Measurements from ENCODE around the gene ERLIN1.

ERLIN1 gene

GRCh38 chr10:100173035-100173434 is 12.8 kb downstream of the ERLIN1 start:
- TF ChIP-seq SPI1 (IDR thresholded peaks at IDR 0.05; ENCODE audit: borderline replicate concordance, low read depth) (no peak), GABPA (IDR thresholded peaks at IDR 0.05; ENCODE audit: low read depth) (no peak), POLR2AphosphoS5 (IDR thresholded peaks at IDR 0.05; ENCODE audit: low read depth) (no peak), REST (IDR thresholded peaks at IDR 0.05; ENCODE audit: insufficient replicate concordance, low read depth) (no peak), CTCF (IDR thresholded peaks at IDR 0.05; ENCODE audit: insufficient read depth, low read length) (no peak)
- Histone ChIP-seq H3K4me3 (replicated peaks; ENCODE audit: insufficient read depth, low read length) (no peak overlapping the region), H3K27ac (replicated peaks) (no peak overlapping the region), H3K27me3 (ENCODE audit: insufficient read depth, poor library complexity, severe bottlenecking) (no peaks in the 10 kb centered on the region)
- DNase-seq (ENCODE audit: low read depth in 1 of 2, low spot score in 1 of 2): no peak

- Histone ChIP-seq H3K27ac (replicated peaks) (no peak overlapping the region), H3K4me3 (replicated peaks; ENCODE audit: insufficient read depth, low read length) (no peak overlapping the region), H3K27me3 (ENCODE audit: insufficient read depth, poor library complexity, severe bottlenecking) (no peaks in the 10 kb centered on the region)
- no peak for DNase-seq (ENCODE audit: low read depth in 1 of 2, low spot score in 1 of 2)
- TF ChIP-seq GABPA (IDR thresholded peaks at IDR 0.05; ENCODE audit: low read depth) (no peak), SPI1 (IDR thresholded peaks at IDR 0.05; ENCODE audit: borderline replicate concordance, low read depth) (no peak), CTCF (IDR thresholded peaks at IDR 0.05; ENCODE audit: insufficient read depth, low read length) (no peak), POLR2AphosphoS5 (IDR thresholded peaks at IDR 0.05; ENCODE audit: low read depth) (no peak), REST (IDR thresholded peaks at IDR 0.05; ENCODE audit: insufficient replicate concordance, low read depth) (no peak)
Observed at GRCh38 chr10:100172349-100172748, 13.5 kb downstream of the ERLIN1 start.

GRCh38 chr10:100168313-100168643 is 17.6 kb downstream of the ERLIN1 start:
- DNase-seq (ENCODE audit: low read depth in 1 of 2, low spot score in 1 of 2): no peak
- H3K27me3 ChIP-seq (ENCODE audit: insufficient read depth, poor library complexity, severe bottlenecking): no peaks in the 10 kb centered on the region
- H3K27ac ChIP-seq (replicated peaks): no peak overlapping the region
- no peak overlapping the region for H3K4me3 ChIP-seq (replicated peaks; ENCODE audit: insufficient read depth, low read length)
- TF ChIP-seq SPI1 (IDR thresholded peaks at IDR 0.05; ENCODE audit: borderline replicate concordance, low read depth) (no peak), GABPA (IDR thresholded peaks at IDR 0.05; ENCODE audit: low read depth) (no peak), POLR2AphosphoS5 (IDR thresholded peaks at IDR 0.05; ENCODE audit: low read depth) (no peak), CTCF (IDR thresholded peaks at IDR 0.05; ENCODE audit: insufficient read depth, low read length) (no peak), REST (IDR thresholded peaks at IDR 0.05; ENCODE audit: insufficient replicate concordance, low read depth) (no peak)

All from HL-60 (cell line).